H1 (cell line): ENCODE results near the gene FOXA3. TPM values are rescaled to one million over a fixed set of nuclear protein-coding genes. Genes with fewer than 3 reads are reported as not detected.
A peak's percentile ranks its signal among the peaks of the same experiment; 100 is the strongest.

Experiments used
- ATF3 ChIP-seq: IDR thresholded peaks from 2 replicates; pipeline ENCODE4 v1.6.1; 2011; ENCODE audit warnings: low read depth, mild to moderate bottlenecking, low read length; ENCODE audit not compliant: insufficient read depth
- BCL11A ChIP-seq, 2 experiments: IDR thresholded peaks; one replicate each; pipeline ENCODE4 v1.6.1; 2011; ENCODE audit warnings: low read depth in 2 of 2, low read length in 2 of 2, mild to moderate bottlenecking in 2 of 2
- CEBPB ChIP-seq: IDR thresholded peaks from 2 replicates; pipeline ENCODE4 v1.6.1; 2012; ENCODE audit warnings: low read depth, low read length
- CTCF ChIP-seq, 3 experiments: IDR thresholded peaks; 1 replicate in 2 of 3; 2 replicates in 1 of 3; pipeline versions ENCODE4 v1.5.1 to v1.6.1; 2011; ENCODE audit warnings: low read length in 3 of 3, mild to moderate bottlenecking in 3 of 3, inconsistent platforms in 2 of 3, low read depth in 1 of 3, moderate library complexity in 1 of 3; ENCODE audit not compliant: insufficient read depth in 1 of 3; ENCODE audit errors: control extremely low read depth in 1 of 3
- GTF2F1 ChIP-seq: IDR thresholded peaks from 2 replicates; pipeline ENCODE4 v1.6.1; 2012; ENCODE audit warnings: low read depth, low read length, improper control_type of control experiment, borderline replicate concordance
- HDAC2 ChIP-seq, 2 experiments: fragments of 300-600 bp in 1 of 2; sonication (generic) in 1 of 2; IDR thresholded peaks; 2 replicates each; pipeline ENCODE4 v1.6.1; 2011 to 2012; ENCODE audit warnings: low read depth in 2 of 2, low read length in 2 of 2, mild to moderate bottlenecking in 2 of 2, moderate library complexity in 2 of 2, borderline replicate concordance in 1 of 2, inconsistent platforms in 1 of 2
- KDM4A ChIP-seq: IDR thresholded peaks from one replicate; pipeline ENCODE4 v1.7.1; 2012; ENCODE audit warnings: low read depth, mild to moderate bottlenecking, moderate library complexity, low read length, inconsistent platforms; ENCODE audit not compliant: severe bottlenecking
- MAFK ChIP-seq: IDR thresholded peaks from 2 replicates; pipeline ENCODE4 v1.6.1; 2012; ENCODE audit warnings: low read depth, mild to moderate bottlenecking, improper control_type of control experiment, low read length
- MAX ChIP-seq: IDR thresholded peaks from 2 replicates; pipeline ENCODE4 v1.6.1; 2012; ENCODE audit warnings: inconsistent platforms
- NANOG ChIP-seq: IDR thresholded peaks from 2 replicates; pipeline ENCODE4 v1.6.1; 2011; ENCODE audit warnings: low read length, low read depth, mild to moderate bottlenecking, inconsistent platforms; ENCODE audit not compliant: insufficient read depth, poor library complexity, severe bottlenecking
- NRF1 ChIP-seq: IDR thresholded peaks from 2 replicates; pipeline ENCODE4 v1.6.1; 2011; ENCODE audit warnings: mild to moderate bottlenecking, low read depth, low read length, improper control_type of control experiment
- RAD21 ChIP-seq, 2 experiments: IDR thresholded peaks in 1 of 2; conservative IDR thresholded peaks in 1 of 2; 2 replicates each; pipeline ENCODE4 v1.6.1; 2011; ENCODE audit warnings: low read depth in 2 of 2, low read length in 2 of 2, improper control_type of control experiment in 1 of 2, inconsistent platforms in 1 of 2, mild to moderate bottlenecking in 1 of 2, moderate library complexity in 1 of 2
- RBBP5 ChIP-seq: IDR thresholded peaks from 2 replicates; pipeline ENCODE4 v1.7.1; 2012; ENCODE audit warnings: low read depth, mild to moderate bottlenecking, inconsistent platforms, low read length, moderate library complexity, borderline replicate concordance
- SIN3A ChIP-seq, 2 experiments: IDR thresholded peaks in 1 of 2; conservative IDR thresholded peaks in 1 of 2; 2 replicates each; pipeline ENCODE4 v1.6.1; 2011 to 2012; ENCODE audit warnings: low read length in 2 of 2, improper control_type of control experiment in 1 of 2, low read depth in 1 of 2, mild to moderate bottlenecking in 1 of 2
- SUZ12 ChIP-seq: fragments of 200-600 bp; sonication (generic); IDR thresholded peaks from 2 replicates; pipeline ENCODE4 v1.6.1; 2012; ENCODE audit warnings: mild to moderate bottlenecking, inconsistent platforms, low read length, moderate library complexity, mixed read lengths
- TBP ChIP-seq: IDR thresholded peaks from 2 replicates; pipeline ENCODE4 v1.6.1; 2011; ENCODE audit warnings: low read depth, low read length, improper control_type of control experiment
- TEAD4 ChIP-seq: IDR thresholded peaks from 2 replicates; pipeline ENCODE4 v1.6.1; 2012; ENCODE audit warnings: low read depth, low read length, inconsistent platforms, mixed read lengths
- YY1 ChIP-seq: IDR thresholded peaks from 2 replicates; pipeline ENCODE4 v1.6.1; 2011; ENCODE audit warnings: low read depth, mild to moderate bottlenecking, low read length
- ZNF274 ChIP-seq: IDR thresholded peaks from 2 replicates; pipeline ENCODE4 v1.7.0; 2012; ENCODE audit warnings: low read length, borderline replicate concordance; ENCODE audit errors: extremely low read depth
- polyA plus RNA-seq, 7 experiments: library from polyadenylated mRNA; depleted of rRNA in 3 of 7; stranded (reverse) in 5 of 7; unstranded in 2 of 7; fragments of >200 nt in 5 of 7; fragments of 200-250 nt in 2 of 7; gene quantifications; 1 replicate in 5 of 7; 2 replicates in 1 of 7; 4 replicates in 1 of 7; pipeline versions ENCODE4 v1.2.1 to v1.2.3, GENCODE V29; 2011 to 2013; ENCODE audit warnings: missing spikeins in 2 of 7, mixed read lengths in 2 of 7
- total RNA-seq: library from RNA; stranded (reverse); fragmentation: NEBNext Ultra II Directional; extraction: Animal tissue kit (Norgen Biotek cat#: 25700); gene quantifications from 2 replicates; pipeline ENCODE4 v1.2.1, GENCODE V29; 2021

FOXA3 gene
- total and polyA plus RNA-seq, 2 of the 8 experiments (the other 6 are each of a cell fraction or from before 2014, with no cell fraction given), result 20.2 to 49.1 TPM

- TF ChIP-seq TEAD4, result no peak
- peak; percentile 56 to 96 (median 65) for TF ChIP-seq CTCF (IDR thresholded peaks at IDR 0.05; ENCODE audit: control extremely low read depth in 1 of 3, insufficient read depth in 1 of 3, low read depth in 1 of 3, low read length in 3 of 3)
- TF ChIP-seq RAD21 (IDR thresholded peaks at IDR 0.05 in 1 of 2, conservative IDR thresholded peaks at IDR 0.05 in 1 of 2; ENCODE audit: low read depth in 2 of 2, low read length in 2 of 2), result peak; percentile 66 to 86
- no peak for TF ChIP-seq MAX
- TF ChIP-seq GTF2F1, result no peak
- TF ChIP-seq SIN3A (conservative IDR thresholded peaks at IDR 0.05 in 1 of 2, IDR thresholded peaks at IDR 0.05 in 1 of 2; ENCODE audit: low read depth in 1 of 2, low read length in 2 of 2), result no peak
- peak; percentile 42 for TF ChIP-seq KDM4A
- peak in 1 of 2 experiments; percentile 99; a peak in 2 of 4 replicates for TF ChIP-seq HDAC2 (IDR thresholded peaks at IDR 0.05; ENCODE audit: borderline replicate concordance in 1 of 2, low read depth in 2 of 2, low read length in 2 of 2)
- no peak for TF ChIP-seq ATF3
- no peak for TF ChIP-seq ZNF274
- peak; percentile 9; the same call in 1 of the 2 replicates for TF ChIP-seq YY1
- TF ChIP-seq NANOG, result peak; percentile 49
- peak; percentile 59; the same call in 1 of the 2 replicates for TF ChIP-seq RBBP5
- TF ChIP-seq BCL11A (IDR thresholded peaks at IDR 0.05; ENCODE audit: low read depth in 2 of 2, low read length in 2 of 2), result no peak
- TF ChIP-seq SUZ12, result no peak
- no peak for TF ChIP-seq CEBPB
- TF ChIP-seq MAFK, result no peak
- peak; percentile 9 for TF ChIP-seq TBP
- TF ChIP-seq NRF1, result no peak
Observed at GRCh38 chr19:45863840-45864628, at the start of gene FOXA3 (continued).
